ENCODE results near the gene TINAGL1. TPM values are rescaled to one million over a fixed set of nuclear protein-coding genes. Genes with fewer than 3 reads are reported as not detected.

The TINAGL1 gene
- total RNA-seq, 2 donors from 2014 or later = not detected

GRCh38 chr1:31615939-31616338 lies 39.6 kb downstream of the TINAGL1 start:
- ATAC-seq (peak in 1 of 2 donors; percentile 4), DNase-seq (ENCODE audit: low spot score in 2 of 2) (no peak)
- H3K9me3 Mint-ChIP-seq = no peaks in the 10 kb centered on the region
- no peaks in the 10 kb centered on the region for H3K36me3 Mint-ChIP-seq
- H3K27ac Mint-ChIP-seq = no peak overlapping the region

- no peak within 1 kb of the TSS for H3K27ac Mint-ChIP-seq
- peak in 1 of 2 donors; percentile 3 for ATAC-seq
- no peaks in the 10 kb centered on the region for H3K36me3 Mint-ChIP-seq
- no peaks in the 10 kb centered on the region for H3K9me3 Mint-ChIP-seq
- DNase-seq (ENCODE audit: low spot score in 2 of 2) = no peak
Measured at GRCh38 chr1:31617218-31617915, 41.1 kb downstream of the TINAGL1 start, which contains the start of gene HCRTR1. HCRTR1 (plus strand) TSS chr1:31617689; CDS start chr1:31619193, 1,504 bp downstream.

- H3K9me3 Mint-ChIP-seq = no peaks in the 10 kb centered on the region
- no peaks in the 10 kb centered on the region for H3K36me3 Mint-ChIP-seq
- no peak overlapping the region for H3K27ac Mint-ChIP-seq
- DNase-seq (ENCODE audit: low spot score in 2 of 2) (peak in 1 of 2 donors; percentile 60), ATAC-seq (peak; percentile 63 to 76)
Measured at GRCh38 chr1:31617916-31618746, 41.8 kb downstream of the TINAGL1 start.

- Mint-ChIP-seq H3K36me3 (no peaks in the 10 kb centered on the region), H3K9me3 (no peaks in the 10 kb centered on the region), H3K27ac (peak overlapping the region in 1 of 2 donors; percentile 21)
- DNase-seq (ENCODE audit: low spot score in 2 of 2) (no peak), ATAC-seq (no peak)
Measured at GRCh38 chr1:31618916-31619846, 42.9 kb downstream of the TINAGL1 start.

- H3K27ac Mint-ChIP-seq = no peak overlapping the region
- H3K9me3 Mint-ChIP-seq = no peaks in the 10 kb centered on the region
- ATAC-seq = no peak
- DNase-seq (ENCODE audit: low spot score in 2 of 2) = peak in 1 of 2 donors; percentile 42
- no peaks in the 10 kb centered on the region for H3K36me3 Mint-ChIP-seq
Measured at GRCh38 chr1:31620631-31621497, 44.5 kb downstream of the TINAGL1 start.

GRCh38 chr1:31621498-31621820 lies 45.1 kb downstream of the TINAGL1 start:
- no peaks in the 10 kb centered on the region for H3K36me3 Mint-ChIP-seq
- no peak for ATAC-seq
- DNase-seq (ENCODE audit: low spot score in 2 of 2) = no peak
- no peaks in the 10 kb centered on the region for H3K9me3 Mint-ChIP-seq
- H3K27ac Mint-ChIP-seq = peak overlapping the region in 1 of 2 donors; percentile 50

GRCh38 chr1:31621847-31622730 lies 45.8 kb downstream of the TINAGL1 start:
- DNase-seq (ENCODE audit: low spot score in 2 of 2) (peak in 1 of 2 donors; percentile 50), ATAC-seq (no peak)
- H3K9me3 Mint-ChIP-seq = no peaks in the 10 kb centered on the region
- H3K36me3 Mint-ChIP-seq = no peaks in the 10 kb centered on the region
- peak overlapping the region in 1 of 2 donors; percentile 50 for H3K27ac Mint-ChIP-seq

- Mint-ChIP-seq H3K27ac (peak overlapping the region in 1 of 2 donors; percentile 1), H3K9me3 (no peaks in the 10 kb centered on the region), H3K36me3 (no peaks in the 10 kb centered on the region)
- DNase-seq (ENCODE audit: low spot score in 2 of 2) (no peak), ATAC-seq (no peak)
Measured at GRCh38 chr1:31623365-31623764, 47.0 kb downstream of the TINAGL1 start.

- Mint-ChIP-seq H3K36me3 (no peaks in the 10 kb centered on the region), H3K27ac (peak overlapping the region; percentile 29 to 88), H3K9me3 (no peaks in the 10 kb centered on the region)
- ATAC-seq (peak in 1 of 2 donors; percentile 54), DNase-seq (ENCODE audit: low spot score in 2 of 2) (no peak)
Measured at GRCh38 chr1:31624309-31624708, 48.0 kb downstream of the TINAGL1 start.

GRCh38 chr1:31624731-31625514 lies 48.6 kb downstream of the TINAGL1 start:
- no peaks in the 10 kb centered on the region for H3K9me3 Mint-ChIP-seq
- ATAC-seq = peak; percentile 7 to 8

GRCh38 chr1:31625561-31626222 lies 49.4 kb downstream of the TINAGL1 start:
- no peaks in the 10 kb centered on the region for H3K36me3 Mint-ChIP-seq
- peak overlapping the region; percentile 29 to 60 for H3K27ac Mint-ChIP-seq
- ATAC-seq (peak in 1 of 2 donors; percentile 30), DNase-seq (ENCODE audit: low spot score in 2 of 2) (no peak)
- no peaks in the 10 kb centered on the region for H3K9me3 Mint-ChIP-seq

More at GRCh38 chr1:31624731-31625514, 48.6 kb downstream of the TINAGL1 start:
- no peaks in the 10 kb centered on the region for H3K36me3 Mint-ChIP-seq
- no peak for DNase-seq (ENCODE audit: low spot score in 2 of 2)
- peak overlapping the region in 1 of 2 donors; percentile 29 for H3K27ac Mint-ChIP-seq

GRCh38 chr1:31626223-31627207 lies 50.2 kb downstream of the TINAGL1 start:
- ATAC-seq (no peak), DNase-seq (ENCODE audit: low spot score in 2 of 2) (no peak)
- no peaks in the 10 kb centered on the region for H3K9me3 Mint-ChIP-seq
- peak overlapping the region; percentile 52 to 72 for H3K27ac Mint-ChIP-seq
- H3K36me3 Mint-ChIP-seq = no peaks in the 10 kb centered on the region

Data from activated naive CD4-positive, alpha-beta T cell treated with anti-CD3 and anti-CD28 coated beads, Interleukin-2, amount 50 U/mL, for 72 hours (primary cell).